Sciatic nerve (tissue), 2 donors: Measurements from ENCODE around the gene MTCL3.

Experiments used
- ATAC-seq: fragments of 200-7000 bp; cut with Tn5 transposase; one replicate; pipeline ENCODE4 v1.9.1; 2020; ENCODE audit warnings: mild to moderate bottlenecking, moderate library complexity
- DNase-seq: peaks from one replicate; pipeline ENCODE4 v3.0.0-alpha.2; 2020; ENCODE audit warnings: low spot score
- intact Hi-C: fragments of 100-400 bp; cut with DNase I; formaldehyde crosslinking; loops from one replicate; pipeline ENCODE4 v1.14.2; 2022
- donor health status: DM: no; HTN: no; CAD: no.
- donor health status: DM: no; HTN: no; CAD: no.

Gene MTCL3

GRCh38 chr6:127477658-127478057 is 41.5 kb downstream of the MTCL3 start:
- intact Hi-C loops: no loop called here
- no peak for DNase-seq
- no peak for ATAC-seq

DNA sequence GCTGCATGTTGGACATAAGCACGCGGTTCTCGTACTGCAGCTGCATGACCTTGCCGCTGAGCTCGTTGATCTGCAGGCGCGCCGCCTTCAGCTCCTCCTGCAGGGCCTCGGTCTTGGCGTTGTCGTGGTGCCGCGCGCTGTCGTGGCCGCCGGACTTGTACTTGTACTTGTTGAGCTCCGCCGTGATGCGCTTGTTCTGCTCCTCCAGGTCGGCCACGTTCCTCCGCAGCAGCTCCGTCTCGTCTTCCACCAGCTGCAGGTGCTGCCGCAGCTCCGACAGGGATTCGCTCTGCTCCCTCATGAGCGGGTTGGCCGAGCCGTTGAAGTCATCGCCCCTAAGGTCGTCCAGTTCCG is 43.3 kb downstream of the MTCL3 start:
- DNase-seq (no peak), ATAC-seq (no peak)
- intact Hi-C loops: no loop called here

- intact Hi-C loops: no loop called here
- no peak for ATAC-seq
- no peak for DNase-seq
Observed at GRCh38 chr6:127475135-127475822, 43.9 kb downstream of the MTCL3 start.

DNA sequence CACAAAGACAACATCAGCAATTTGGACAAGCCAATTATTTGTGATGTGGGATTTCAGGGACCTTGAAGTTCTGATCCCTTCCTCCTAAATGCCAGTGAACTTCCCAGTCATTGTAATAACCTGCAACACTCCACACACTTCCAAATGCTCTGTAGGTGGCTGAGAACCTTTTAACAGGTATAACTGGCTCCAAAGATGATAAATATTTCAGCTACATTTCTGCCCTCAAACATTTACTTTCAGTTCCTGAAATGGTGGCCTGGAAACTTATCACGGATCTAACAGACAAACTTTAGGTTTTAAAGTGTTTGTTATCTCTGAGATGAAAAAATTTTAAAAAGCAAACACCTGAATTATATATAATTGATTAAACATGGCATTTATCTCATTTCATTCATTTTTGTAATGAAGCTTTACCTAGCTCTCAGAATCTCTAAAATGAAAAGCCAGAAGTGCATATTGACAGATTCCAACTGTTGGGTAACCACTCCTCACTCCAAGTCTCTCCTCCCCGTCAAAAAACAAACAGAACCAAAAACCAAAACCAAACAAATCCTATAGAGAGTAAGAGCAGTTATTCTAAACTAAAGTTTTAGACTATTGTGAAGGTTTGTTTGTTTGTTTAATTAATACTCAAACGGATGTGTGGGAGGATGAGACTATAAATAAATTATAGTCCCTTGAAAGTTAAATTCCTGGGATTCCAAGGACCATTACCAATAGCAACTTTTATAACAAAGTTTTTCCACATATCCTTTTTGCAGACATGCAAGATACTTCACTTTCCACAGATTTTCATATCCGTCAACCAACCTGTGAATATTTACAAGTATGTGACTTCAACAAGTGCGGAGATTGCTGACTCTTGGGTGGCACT is 47.5 kb downstream of the MTCL3 start:
- DNase-seq: no peak
- no peak for ATAC-seq
- intact Hi-C loops: no loop called here

DNA sequence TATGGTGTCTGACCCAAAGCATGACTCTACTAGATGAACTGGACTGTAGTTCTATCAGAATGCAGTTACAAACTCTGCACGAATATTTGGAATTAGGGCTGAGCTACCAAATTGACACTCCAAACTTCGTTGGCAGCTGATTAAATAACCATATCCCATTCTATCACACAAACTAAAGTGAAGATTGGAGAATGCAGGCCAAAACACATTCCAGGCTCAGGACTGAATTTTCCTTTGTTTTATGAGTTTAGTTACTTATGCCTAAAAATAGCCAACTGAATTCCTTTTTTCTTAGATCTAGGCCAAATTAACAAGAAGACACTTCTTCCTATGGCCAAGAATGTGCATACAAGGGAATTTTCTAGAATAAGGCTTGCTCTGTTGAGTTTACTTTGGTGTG is 50.2 kb downstream of the MTCL3 start:
- intact Hi-C loops: no loop called here
- DNase-seq (no peak), ATAC-seq (no peak)

DNA sequence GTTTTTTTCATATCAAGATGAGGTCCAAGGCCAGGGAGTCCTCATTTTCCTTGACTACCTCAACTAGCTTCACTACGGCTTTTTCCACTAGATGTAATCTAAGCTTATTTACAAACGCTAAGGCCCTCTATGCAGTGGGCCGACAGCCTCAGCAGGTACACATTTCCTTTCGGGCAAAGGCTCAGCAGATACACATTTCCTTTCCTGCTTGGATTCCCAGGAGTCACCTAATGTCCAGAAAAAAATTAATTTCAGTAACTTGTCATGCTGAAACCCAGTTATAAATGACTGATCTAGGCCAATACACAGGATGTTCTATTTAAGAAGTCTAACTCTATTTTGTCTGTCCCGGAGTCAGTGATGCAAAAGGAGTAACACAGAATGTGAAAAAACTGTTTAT is 52.7 kb downstream of the MTCL3 start:
- DNase-seq (no peak), ATAC-seq (no peak)
- intact Hi-C loops: no loop called here

GRCh38 chr6:127464881-127465459 is 54.2 kb downstream of the MTCL3 start:
- ATAC-seq: peak; percentile 87
- intact Hi-C loops: no loop called here

DNA sequence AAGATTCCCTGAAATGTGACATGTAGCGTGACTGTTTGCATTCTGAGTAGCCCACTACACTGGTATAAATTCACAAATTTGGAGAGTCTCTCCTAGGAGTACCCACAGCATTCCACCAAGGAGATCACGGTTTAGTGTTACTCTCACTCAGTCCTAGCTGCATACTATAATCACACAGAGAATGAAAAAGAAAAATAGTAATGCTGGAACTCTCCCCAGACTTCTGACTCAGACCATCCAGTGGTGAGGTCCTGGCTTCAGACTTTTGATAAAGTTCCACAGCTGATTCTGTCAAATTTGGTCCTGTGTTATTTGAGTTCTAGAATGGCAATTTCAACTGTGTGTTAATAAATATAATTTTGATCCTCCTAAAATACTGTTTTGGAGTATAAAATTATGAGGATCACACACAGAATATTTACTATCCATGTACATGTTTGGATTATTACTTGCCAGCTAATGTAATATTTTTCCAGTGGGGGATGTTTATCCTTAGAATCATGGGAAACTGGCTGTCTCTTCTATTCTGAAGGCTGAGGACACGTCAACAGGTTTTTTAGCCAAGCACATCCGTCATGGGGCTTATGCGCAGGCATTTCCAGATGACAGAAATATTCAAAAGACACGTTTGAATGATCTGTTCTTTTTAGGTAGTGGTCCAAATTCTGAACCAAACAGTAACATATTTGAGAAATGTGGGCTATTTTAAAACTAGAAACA is 54.8 kb downstream of the MTCL3 start:
- ATAC-seq (peak; percentile 84), DNase-seq (no peak)
- intact Hi-C loops: no loop called here

More at GRCh38 chr6:127464881-127465459, 54.2 kb downstream of the MTCL3 start:
- peak; percentile 86 for DNase-seq

- no peak for DNase-seq
- no peak for ATAC-seq
- intact Hi-C loops: no loop called here
Observed at GRCh38 chr6:127463056-127463455, 56.1 kb downstream of the MTCL3 start.

- ATAC-seq (no peak), DNase-seq (no peak)
- intact Hi-C loops: no loop called here
Observed at GRCh38 chr6:127462376-127462775, 56.8 kb downstream of the MTCL3 start.

DNA sequence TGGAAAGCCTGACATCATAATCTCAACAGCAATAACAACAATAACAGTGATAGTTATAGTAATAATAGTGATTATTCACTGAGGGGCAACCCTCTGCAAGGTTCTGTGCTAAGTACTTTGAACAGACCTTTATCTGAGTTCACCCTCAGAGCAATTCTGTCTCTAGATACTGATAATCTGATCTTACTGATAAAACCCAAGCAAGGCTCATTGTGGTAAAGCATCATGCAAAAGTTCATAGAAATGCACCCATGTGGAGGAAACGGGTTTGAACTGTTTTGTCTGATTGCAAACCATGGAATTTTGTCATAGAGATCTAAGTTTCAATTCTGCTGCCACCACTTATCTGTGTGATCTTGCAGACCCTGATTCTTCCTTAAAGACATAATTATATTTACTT is 58.7 kb downstream of the MTCL3 start:
- intact Hi-C loops: no loop called here
- no peak for ATAC-seq
- DNase-seq: no peak

DNA sequence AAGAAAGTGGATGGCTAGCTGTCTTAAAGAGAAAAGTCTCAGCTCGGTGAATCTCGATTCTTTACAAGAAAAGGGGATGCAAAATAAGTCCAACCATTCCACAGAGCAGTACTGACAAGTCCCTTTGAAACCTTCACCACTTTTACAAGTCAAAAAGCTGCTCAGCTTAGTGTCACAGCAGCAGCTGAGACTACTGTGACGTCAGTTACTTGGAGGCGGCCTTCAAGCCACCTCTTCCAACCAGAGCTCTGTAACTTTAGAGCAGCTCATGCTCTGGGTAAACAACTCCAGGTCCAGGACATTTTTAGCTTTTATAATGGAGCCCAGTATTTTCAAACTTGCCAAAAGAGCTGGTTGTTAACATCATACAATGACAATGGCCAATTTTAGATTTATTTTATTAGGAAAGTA is 59.9 kb downstream of the MTCL3 start, which contains the start of gene KIAA0408:
Gene KIAA0408 (minus strand): TSS at position 159 of the 411 bp plus-strand sequence. CDS start 5,408 bp downstream, outside the sequence.
- intact Hi-C loops: no loop called here
- ATAC-seq (peak; percentile 96), DNase-seq (peak; percentile 68)

DNA sequence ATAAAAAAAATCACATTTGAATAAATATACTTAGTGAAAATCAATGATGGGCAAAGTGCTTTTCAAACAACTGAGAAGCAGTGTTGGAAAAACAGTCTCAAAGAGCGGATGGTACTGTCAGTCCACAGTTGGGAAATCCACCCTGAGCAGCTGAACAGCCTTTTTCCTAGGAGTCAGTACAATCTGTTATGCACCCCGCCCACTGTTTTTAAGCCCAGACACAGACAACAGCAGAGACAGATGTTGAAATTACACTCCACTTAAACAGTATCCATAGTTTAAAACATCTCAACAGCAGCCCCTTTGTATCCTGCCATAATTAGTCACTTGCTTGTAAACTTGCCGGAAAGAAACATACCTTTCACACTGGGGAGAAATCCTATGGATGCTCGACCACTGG is 60.3 kb downstream of the MTCL3 start:
- DNase-seq (no peak), ATAC-seq (peak; percentile 91)
- intact Hi-C loops: no loop called here

DNA sequence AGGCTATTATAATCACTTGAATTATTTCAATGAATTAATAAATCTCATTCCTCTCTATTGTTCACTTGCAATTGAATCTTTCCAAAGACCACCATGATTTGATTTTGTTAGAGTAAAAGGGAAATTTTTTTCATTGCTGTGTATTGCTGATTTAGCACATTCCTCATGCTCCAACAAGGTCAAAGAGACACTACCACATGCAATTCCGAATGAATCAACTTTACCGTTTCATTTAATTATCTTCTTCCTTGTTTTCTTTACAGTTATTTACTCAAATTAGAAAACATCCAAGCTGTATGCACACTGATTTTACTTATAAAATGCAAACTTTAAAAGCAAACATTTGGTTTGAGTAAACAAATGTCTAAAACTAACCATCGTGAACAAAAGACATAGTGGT is 60.9 kb downstream of the MTCL3 start:
- intact Hi-C loops: no loop called here
- no peak for ATAC-seq
- DNase-seq: no peak

DNA sequence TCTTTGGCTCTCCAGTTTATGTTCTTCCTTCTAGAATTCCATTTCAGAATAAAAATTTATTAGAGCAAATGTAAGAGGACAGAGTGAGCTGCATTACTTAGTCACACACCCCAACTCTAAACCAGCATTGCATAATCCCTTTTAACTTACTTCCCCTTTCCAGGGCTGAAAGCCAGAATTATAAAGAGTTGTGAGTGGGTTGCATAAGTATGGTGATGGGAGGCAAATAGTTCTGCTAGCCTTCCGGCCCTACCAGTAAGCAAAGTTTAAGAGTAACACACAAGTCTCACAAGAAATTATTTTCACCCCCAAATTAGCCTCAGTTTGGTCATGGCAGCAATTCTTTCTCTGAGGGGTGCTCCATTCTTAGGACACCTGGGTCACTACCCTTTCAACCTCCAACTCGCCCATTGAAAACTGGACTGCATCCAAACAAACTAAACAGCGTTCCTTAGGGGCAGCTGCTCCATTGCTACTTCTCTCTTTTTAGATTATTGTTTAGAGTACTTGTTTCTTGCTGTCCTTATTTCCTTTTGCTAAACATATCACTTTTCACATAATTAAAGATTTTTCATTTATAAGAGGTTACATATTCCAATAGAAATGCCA is 61.6 kb downstream of the MTCL3 start:
- intact Hi-C loops: no loop called here
- ATAC-seq (peak; percentile 76), DNase-seq (no peak)

DNA sequence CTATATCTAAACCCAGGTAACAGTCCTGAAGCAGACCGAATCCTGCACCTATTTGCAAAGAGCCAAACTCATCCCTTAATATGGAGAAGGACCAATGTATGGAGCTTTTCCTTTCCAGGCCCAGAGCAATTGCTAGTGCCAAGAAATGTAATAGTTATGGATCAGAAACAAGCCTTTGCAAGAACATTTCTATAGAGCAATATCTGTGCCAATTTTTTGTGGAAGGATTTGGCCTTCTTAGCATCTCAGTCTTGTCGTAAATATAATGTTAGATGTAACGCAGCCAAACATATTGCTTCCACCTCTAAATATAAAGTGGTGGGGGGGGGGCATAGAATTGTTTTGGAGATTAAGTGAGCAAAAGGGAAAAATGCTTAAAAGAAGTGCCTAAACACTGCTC is 62.7 kb downstream of the MTCL3 start:
- DNase-seq: no peak
- intact Hi-C loops: no loop called here
- no peak for ATAC-seq

DNA sequence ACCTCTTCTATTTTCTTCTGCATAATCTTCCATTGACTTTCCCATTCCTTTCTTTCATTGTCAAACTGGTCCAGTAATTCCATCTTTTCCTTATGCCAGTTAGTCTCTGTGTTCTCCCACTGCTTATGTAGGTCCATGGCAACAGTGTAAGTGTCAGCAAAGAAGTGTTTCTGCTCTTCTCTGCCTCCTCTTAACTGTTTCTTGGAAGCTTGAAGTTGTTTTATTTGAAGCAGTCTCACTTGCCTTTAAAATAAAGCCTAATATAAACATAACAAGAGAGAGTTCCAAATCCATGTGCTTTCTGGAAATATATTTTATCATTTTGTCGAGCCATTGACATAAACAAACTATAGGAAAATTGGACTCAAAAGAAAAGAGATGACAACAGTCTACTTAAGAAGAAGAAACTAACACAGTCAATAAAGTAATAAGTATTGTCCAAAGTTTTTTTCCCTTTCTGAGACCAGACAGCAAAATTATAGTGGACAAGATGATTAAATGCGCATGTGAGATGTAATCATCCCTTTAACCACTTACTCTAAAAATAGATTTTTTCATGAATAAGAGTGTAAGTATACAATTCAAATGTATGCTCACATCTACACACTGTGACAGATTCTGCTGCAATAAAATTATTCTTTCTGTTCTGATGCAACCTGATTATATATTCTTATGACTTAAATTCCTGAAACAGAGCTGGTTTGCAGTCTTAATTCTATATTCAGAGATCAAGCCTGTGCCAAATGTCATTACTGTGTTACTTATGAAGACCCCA is 65.1 kb downstream of the MTCL3 start:
- ATAC-seq: no peak
- intact Hi-C loops: no loop called here
- DNase-seq: no peak

DNA sequence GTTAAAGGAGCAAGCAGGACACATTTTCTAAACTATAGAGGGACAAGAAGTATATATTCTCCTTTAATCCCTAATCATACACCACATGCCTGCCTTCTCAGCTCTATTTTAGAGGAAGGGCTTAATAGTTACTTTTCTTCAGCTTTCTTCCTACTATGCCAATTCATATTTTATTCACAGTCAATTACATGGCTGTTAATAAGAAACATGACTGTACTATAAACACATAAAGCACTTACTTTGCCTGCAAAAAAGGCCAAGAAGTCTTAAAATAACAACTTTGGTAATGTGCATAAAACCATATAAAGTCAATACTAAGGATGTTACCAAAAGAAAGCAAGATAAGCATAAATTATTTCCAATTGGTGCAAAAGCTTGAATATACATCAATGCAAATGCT is 66.3 kb downstream of the MTCL3 start:
- ATAC-seq (no peak), DNase-seq (no peak)
- intact Hi-C loops: no loop called here
